Activated naive CD4-positive, alpha-beta T cell treated with Interleukin-2 at 50 U/mL for 16 hours (primary cell): ENCODE results near the gene FAM83D.
A peak's percentile ranks its signal among the peaks of the same experiment; 100 is the strongest.
"Not testable (repeated sequence)": the region's sequence is repeated elsewhere in the genome, so short reads cannot be mapped to it uniquely, and the experiment has no call there.

ENCODE experiments used
- DNase-seq: peaks from one replicate; pipeline ENCODE4 v3.0.0-alpha.2; 2020

FAM83D gene

GRCh38 chr20:38970302-38970701 lies 44.1 kb downstream of the FAM83D start:
- DNase-seq, result no peak

- no peak for DNase-seq
These were observed 46.9 kb downstream of the FAM83D start for GRCh38 chr20:38973107-38973506.

DNA sequence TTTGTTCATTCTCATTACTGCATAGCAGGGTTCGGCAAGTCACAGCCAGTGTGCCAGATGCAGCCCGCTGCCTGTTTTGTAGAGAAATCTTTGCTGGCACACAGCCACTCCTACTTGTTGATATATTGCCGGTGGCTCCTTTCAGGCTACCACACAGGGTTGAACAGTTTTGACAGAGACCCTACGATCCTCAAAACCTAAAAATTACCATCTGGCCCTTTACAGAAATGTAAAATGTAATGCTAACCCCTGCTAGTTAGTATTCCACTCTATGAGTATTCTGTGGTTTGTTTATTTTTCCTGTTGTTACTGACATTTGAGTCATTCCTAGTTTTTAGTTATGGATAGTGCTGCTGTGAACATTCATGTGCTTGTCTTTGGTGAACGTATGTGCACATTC lies 47.4 kb downstream of the FAM83D start:
- DNase-seq, result no peak

- no peak for DNase-seq
These were observed 49.4 kb downstream of the FAM83D start for GRCh38 chr20:38975539-38976120.

- no peak for DNase-seq
These were observed 53.2 kb downstream of the FAM83D start for GRCh38 chr20:38979434-38979833.

- no peak for DNase-seq
These were observed 53.6 kb downstream of the FAM83D start for GRCh38 chr20:38979842-38980241.

GRCh38 chr20:38982291-38982690 lies 56.1 kb downstream of the FAM83D start:
- DNase-seq, result no peak

- DNase-seq, result no peak
These were observed 58.8 kb downstream of the FAM83D start for GRCh38 chr20:38985060-38985459.

DNA sequence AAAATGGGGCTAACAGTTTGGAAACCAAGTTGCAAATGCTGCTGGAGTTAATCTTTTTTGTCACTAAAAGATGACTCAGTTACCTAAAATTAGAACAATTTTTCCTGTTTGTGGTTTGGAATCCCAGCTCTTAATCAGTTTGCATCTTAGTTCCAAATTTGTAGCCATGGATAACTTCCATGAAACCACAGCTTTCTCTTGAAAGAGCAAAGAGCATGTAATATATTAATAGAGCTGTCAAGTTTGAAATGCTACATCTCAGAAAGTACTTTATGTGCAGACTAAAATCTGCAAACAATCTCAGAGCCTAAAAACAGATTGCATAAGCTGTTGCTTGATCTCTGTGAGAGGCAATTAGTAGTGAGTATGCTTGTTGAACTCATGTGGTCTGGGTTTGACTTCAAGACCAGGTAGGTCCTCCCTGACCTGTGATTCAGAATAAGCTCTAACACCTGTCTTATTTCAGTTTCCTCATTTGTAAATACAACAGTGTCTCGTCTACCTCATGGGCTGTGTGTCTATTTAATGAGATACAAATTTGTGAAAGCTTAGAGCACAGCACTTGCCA lies 59.5 kb downstream of the FAM83D start:
- no peak for DNase-seq

- DNase-seq, result no peak
These were observed 60.4 kb downstream of the FAM83D start for GRCh38 chr20:38986663-38987062.

GRCh38 chr20:38987777-38988176 lies 61.6 kb downstream of the FAM83D start:
- DNase-seq, result no peak

DNA sequence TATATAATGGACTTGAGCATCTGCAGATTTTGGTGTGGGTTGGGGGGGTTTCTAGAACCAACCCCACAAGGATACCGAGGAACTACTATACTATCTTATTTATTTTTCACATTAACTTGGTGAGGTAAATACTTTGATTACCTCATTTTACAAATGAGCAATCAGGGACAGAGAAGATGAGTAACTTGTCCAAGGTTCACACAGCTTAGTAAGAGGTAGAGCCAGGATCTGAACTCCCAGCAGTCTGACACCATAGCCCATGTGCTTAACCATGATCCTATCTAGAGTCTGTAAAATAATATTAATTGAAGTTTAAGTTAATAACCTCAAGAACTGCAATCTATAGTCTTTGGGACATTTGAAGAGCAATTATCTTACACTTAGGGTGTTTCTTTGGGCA lies 64.5 kb downstream of the FAM83D start:
- no peak for DNase-seq

DNA sequence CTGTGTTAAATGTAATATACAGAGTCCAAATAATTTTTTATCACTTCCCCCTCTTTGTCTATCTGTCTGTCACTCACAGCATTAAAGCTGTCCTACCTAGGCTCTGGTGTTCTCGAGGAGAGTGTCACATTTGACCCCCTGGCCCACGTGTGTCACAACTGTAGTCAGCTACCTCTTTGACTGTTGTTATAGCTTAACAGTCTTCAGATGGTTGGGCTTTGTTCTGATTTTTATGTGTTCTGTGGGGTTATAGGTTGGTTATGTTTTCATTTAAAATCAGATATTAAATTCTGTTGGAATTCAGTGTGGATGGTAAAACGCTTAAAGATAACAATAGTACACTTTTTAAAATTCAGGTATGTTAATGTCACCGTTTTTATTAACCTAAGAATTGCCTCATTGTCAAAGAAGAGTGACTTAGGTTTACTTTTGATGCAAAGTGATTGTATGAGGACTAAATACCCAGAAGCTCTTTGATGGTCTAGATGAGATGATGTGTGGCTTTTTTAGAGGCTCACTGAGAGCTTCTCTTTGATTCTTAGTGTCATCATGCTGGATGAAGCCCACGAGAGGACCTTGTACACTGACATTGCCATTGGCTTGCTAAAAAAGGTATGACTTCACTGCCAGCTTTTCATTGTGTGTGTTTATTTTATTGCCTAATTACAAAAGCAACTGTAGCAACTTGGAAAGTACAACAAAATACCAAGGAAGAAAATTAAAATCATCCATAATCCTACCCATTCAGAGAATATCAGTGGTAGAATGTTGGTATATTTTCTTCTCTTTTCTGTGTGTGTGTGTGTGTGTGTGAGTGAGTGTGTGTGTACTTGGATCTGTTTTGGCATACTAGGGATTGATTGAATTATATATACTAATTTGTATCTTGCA lies 65.8 kb downstream of the FAM83D start:
- no peak for DNase-seq

GRCh38 chr20:38995536-38996044 lies 69.4 kb downstream of the FAM83D start:
- no peak for DNase-seq

DNA sequence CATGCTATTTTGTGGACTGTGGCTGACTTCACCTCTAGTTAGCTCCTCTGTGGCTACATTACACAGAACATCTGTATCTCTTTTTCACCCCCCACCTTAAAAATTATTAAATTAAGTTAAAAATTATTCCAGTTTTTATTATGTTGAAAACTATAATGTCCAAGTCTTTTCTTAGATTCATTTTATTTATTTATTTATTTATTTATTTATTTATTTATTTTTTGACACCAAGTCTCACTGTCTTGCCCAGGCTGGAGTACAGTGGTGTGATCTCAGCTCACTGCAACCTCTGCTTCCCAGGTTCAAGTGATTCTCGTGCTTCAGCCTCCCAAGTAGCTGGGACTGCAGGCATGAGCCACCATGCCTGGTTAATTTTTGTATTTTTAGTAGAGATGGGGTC lies 70.6 kb downstream of the FAM83D start:
- not testable (repeated sequence) for DNase-seq

GRCh38 chr20:38997622-38998021 lies 71.4 kb downstream of the FAM83D start:
- peak; percentile 69 for DNase-seq

DNA sequence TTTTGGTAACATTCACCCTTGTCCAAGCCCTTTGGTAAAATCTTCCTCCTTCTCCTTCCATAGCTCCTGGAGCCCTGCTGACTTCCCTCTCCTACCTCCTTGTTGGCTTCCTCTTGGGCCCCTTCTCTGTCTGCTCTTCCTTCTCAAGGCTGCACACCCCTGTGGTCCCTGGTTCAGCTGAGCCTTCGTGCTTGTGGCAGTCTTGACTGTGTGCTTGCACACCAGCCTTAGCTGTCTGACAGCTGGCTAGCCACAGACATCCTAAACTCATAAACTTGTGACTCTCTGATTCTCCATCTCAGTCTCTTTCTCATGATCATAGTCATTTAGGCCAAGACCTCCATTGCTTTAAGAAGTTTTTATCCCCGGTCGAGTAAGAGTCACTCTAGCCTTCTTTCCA lies 73.0 kb downstream of the FAM83D start:
- no peak for DNase-seq

DNA sequence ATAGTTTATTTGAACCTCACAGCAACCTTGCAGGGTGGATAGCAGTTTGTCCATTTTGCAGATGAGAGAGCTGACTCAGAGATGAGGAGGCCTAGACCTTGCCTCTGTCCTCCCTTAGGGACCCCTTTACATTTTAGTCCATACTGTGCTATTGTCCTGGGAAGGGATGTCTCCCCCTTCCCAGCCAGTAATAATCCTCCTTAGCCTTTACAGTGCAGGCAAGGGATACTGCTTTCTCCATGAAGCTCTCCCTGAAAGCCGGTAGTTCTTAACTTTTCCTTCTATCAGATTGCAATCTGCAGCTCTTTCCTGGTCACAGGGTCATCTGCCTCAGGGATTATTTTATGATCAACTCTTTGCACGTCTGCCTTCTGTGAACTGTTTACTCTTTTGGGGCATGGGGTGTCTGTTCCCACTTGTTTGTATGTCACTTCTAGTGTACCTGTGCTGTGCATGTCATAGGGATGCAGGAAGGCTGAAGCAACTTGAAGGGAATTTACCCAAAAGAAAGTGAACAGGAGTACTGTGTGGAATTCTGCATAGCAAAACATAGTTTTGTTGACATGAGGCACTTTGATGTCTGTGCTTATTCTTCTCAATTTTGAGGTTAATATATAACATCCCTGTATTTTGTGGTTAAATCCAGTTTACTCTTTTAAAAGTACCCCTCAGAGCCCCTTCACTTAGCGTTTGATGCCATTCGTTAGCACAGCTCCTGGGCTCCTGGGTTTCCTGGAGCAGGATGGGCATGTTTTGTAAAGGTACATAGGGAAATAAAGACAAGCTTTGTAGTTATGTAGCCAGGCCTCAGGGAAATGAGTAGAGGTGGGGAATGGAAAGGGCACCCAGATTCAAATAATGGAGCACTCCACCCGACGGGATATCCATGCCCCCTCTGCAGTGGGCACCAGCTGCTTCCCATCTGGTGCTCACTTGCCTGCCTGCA lies 74.0 kb downstream of the FAM83D start:
- no peak for DNase-seq
